HK-2 (cell line): ENCODE data around the gene OGFOD1.

Source experiments
- DNase-seq: peaks from one replicate; pipeline ENCODE4 v3.0.0-alpha.2; 2018; ENCODE audit not compliant: unreplicated experiment

Gene OGFOD1

GRCh38 chr16:56426585-56426984 lies 24.8 kb upstream of the OGFOD1 start:
- no peak for DNase-seq

- no peak for DNase-seq
Measured at GRCh38 chr16:56428091-56428490, 23.3 kb upstream of the OGFOD1 start.

GRCh38 chr16:56436258-56436657 lies 15.1 kb upstream of the OGFOD1 start:
- no peak for DNase-seq

- no peak for DNase-seq
Measured at GRCh38 chr16:56438038-56438437, 13.3 kb upstream of the OGFOD1 start.

- no peak for DNase-seq
Measured at GRCh38 chr16:56447286-56447685, 4.1 kb upstream of the OGFOD1 start.

- DNase-seq, result no peak
Measured at GRCh38 chr16:56448005-56448404, 3.3 kb upstream of the OGFOD1 start.

- no peak for DNase-seq
Measured at GRCh38 chr16:56450275-56450985, 924 bp upstream of the OGFOD1 start.

- peak; percentile 45 for DNase-seq
Measured at GRCh38 chr16:56451753-56452689, 667 bp downstream of the OGFOD1 start.

GRCh38 chr16:56457927-56458470 lies 6.6 kb downstream of the OGFOD1 start:
- no peak for DNase-seq

GRCh38 chr16:56460101-56460500 lies 8.7 kb downstream of the OGFOD1 start:
- DNase-seq, result no peak

- DNase-seq, result no peak
Measured at GRCh38 chr16:56462064-56462796, 10.9 kb downstream of the OGFOD1 start.

- DNase-seq, result no peak
Measured at GRCh38 chr16:56463153-56463552, 11.8 kb downstream of the OGFOD1 start.

GRCh38 chr16:56466344-56466743 lies 15.0 kb downstream of the OGFOD1 start:
- no peak for DNase-seq

GRCh38 chr16:56468800-56469199 lies 17.4 kb downstream of the OGFOD1 start:
- DNase-seq, result no peak

- no peak for DNase-seq
Measured at GRCh38 chr16:56469748-56470147, 18.4 kb downstream of the OGFOD1 start.

- no peak for DNase-seq
Measured at GRCh38 chr16:56470232-56470631, 18.9 kb downstream of the OGFOD1 start.

- DNase-seq, result no peak
Measured at GRCh38 chr16:56470666-56471065, 19.3 kb downstream of the OGFOD1 start.

- DNase-seq, result no peak
Measured at GRCh38 chr16:56475201-56475600, 23.8 kb downstream of the OGFOD1 start.

GRCh38 chr16:56477096-56477878 lies 25.9 kb downstream of the OGFOD1 start:
- peak; percentile 44 for DNase-seq

GRCh38 chr16:56478281-56479049 lies 27.1 kb downstream of the OGFOD1 start:
- DNase-seq, result no peak
